Activated T-helper 9 cell treated with anti-CD3 and anti-CD28 coated beads, Interleukin-2, amount 50 U/mL, for 16 hours (primary cell): ENCODE data around the gene LRRC58.

ENCODE experiments used
- DNase-seq: peaks from one replicate; pipeline ENCODE4 v3.0.0-alpha.2; 2020; ENCODE audit warnings: low read depth

LRRC58 gene

GRCh38 chr3:120276767-120277166 lies 72.4 kb downstream of the LRRC58 start:
- DNase-seq = no peak

- no peak for DNase-seq
Observed at GRCh38 chr3:120275618-120276017, 73.5 kb downstream of the LRRC58 start.

- DNase-seq = no peak
Observed at GRCh38 chr3:120274739-120275167, 74.4 kb downstream of the LRRC58 start.
